SK-N-MC (cell line): ENCODE data around the gene SPATA46.

ENCODE experiments used
- EZH2 ChIP-seq: fragments of 200-600 bp; sonication (generic); IDR thresholded peaks from one replicate; pipeline ENCODE4 v1.6.1; 2017; ENCODE audit warnings: antibody characterized with exemption
- POLR2AphosphoS5 ChIP-seq: IDR thresholded peaks from 2 replicates; pipeline ENCODE4 v1.6.1; 2012; ENCODE audit warnings: mild to moderate bottlenecking, low read depth, low read length, borderline replicate concordance

- TF ChIP-seq EZH2 (no peak), POLR2AphosphoS5 (no peak)
Measured at GRCh38 chr1:162397039-162397448, 20.4 kb upstream of the SPATA46 start.
